GM18909 (cell line): ENCODE results near the gene PRG2.
"Not testable (repeated sequence)": the region's sequence is repeated elsewhere in the genome, so short reads cannot be mapped to it uniquely, and the experiment has no call there.

Experiments
- ATAC-seq: cut with Tn5 transposase; IDR thresholded peaks from one replicate; pipeline ENCODE4 v1.9.1; 2021; ENCODE audit warnings: mild to moderate bottlenecking; ENCODE audit not compliant: unreplicated experiment, poor library complexity

Gene PRG2

DNA sequence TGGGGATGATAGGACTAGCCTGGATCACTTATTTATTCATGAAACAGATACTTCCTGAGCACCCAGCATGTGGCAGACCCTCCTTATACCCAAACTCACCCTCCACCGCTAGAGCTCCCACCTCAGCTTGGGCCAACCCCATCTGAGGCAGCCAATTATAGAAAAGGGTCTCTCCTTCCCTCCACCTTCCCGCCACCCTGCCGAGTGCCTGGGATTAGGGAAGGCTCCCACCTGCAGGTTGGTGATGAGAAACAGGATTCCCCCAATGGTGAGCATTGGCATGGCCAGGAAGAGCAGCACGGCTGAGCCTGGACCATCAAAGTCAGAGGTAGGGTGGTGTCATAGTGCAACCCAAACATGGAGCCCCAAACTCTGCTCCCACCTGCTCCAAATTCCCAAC lies 30.6 kb upstream of the PRG2 start:
- no peak for ATAC-seq

DNA sequence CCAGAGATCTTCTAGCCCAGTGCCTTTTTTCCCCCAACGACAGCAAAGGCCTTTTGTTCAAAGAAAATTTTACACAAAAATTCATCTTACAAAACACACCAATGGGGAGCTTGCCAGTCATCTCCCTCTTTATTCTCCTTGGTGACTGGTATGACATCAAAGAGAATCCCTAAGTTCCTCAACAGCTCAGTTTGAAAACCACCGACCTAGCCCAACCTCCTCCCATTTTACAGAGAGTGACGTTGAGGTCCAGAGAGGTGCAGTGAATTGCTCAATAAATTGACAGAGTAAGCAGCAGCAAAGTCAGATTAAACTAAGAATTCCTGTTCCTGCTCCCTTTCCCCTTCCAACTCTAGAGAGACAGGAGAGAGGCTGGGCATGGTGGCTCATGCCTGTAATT lies 28.7 kb upstream of the PRG2 start:
- ATAC-seq: no peak

- no peak for ATAC-seq
Observed at GRCh38 chr11:57418131-57418530, 27.7 kb upstream of the PRG2 start.

DNA sequence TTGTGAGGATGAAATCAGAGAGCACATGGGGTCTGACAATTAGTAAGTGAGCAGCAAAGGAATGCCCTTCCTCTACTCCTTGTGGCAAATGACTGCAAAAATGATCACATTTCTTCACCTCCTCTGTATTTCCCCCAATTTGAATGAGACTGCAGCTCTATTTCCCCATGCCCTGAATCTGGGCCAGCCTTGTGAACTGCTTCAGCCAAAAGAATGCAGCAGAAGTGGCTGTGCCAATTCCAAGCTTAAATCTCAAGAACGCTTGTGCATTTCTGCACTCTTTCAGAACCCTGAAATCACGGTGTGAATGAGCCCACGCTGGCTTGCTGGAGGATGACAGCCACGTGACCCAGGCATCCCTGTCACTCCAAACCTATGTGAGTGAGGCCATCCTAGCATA lies 26.6 kb upstream of the PRG2 start:
- no peak for ATAC-seq

- ATAC-seq: no peak
Observed at GRCh38 chr11:57416436-57416835, 26.0 kb upstream of the PRG2 start.

DNA sequence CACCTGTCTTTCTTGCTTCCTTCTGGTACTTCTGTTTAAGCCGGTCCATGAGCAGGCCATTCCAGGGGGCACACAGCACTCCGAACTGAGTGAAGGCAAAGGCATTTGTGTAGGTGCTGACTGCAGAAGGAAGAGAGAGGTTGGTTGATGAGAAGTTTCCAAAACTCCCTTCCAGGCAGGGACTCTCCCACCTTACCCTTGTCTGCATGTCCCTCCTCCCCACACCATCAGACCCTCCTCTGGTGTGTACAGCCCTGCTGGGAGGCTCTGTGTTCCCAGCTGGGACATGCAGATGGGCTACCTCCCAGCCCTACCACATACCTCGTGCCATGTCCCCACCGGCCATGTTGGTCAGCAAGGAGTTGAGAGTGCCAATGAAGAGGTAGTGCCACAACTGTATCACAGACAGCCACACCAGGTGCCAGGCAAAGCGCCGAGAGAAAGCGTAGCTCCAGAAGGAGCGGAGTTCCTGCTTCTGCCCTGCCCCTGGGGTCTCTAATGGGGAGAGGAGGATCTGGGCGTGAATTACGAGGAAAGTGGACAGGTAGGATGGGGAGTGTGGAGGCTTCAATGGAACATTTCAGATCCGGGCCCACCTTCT lies 24.3 kb upstream of the PRG2 start:
- ATAC-seq: no peak

GRCh38 chr11:57413681-57414080 lies 23.2 kb upstream of the PRG2 start:
- ATAC-seq: no peak

- ATAC-seq: no peak
Observed at GRCh38 chr11:57410287-57410686, 19.8 kb upstream of the PRG2 start.

DNA sequence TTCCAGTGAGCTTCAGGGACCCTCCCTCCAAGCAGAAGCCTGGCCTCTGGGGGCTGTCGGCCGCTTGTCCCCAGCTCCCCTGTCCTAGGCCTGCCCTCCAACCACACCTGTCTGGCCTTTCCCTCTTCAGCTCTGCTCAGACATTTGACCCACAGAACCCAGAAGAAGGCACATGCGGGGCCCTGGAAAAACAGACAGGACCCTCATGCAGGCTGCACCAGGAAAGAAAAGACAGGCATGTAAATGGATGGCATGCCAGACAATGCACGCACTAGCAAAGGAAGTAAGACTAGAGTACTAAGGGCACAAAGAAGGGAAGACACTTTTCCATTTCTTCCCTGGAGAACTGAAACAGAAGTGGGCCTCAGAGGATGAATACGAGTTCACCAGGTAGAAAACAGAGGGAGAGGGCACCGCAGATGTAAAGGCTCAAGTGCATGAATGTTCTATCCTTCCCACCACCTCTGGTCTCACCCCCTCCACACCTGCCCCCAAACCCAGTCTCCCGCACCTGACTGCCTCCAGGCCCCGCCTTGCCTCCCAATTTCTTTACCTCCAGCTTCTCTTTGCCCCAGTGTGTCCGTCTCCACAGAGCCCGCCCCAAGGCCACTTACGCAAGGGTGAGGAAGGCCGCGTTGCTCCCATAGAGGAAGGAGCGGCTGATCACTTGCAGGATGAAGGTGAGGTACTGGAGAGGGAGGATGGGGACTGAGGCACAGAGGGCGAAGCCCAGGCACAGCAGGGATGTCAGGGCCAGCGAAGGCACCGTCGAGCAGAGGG lies 19.1 kb upstream of the PRG2 start:
- no peak for ATAC-seq

GRCh38 chr11:57408771-57409170 lies 18.3 kb upstream of the PRG2 start:
- ATAC-seq: no peak

DNA sequence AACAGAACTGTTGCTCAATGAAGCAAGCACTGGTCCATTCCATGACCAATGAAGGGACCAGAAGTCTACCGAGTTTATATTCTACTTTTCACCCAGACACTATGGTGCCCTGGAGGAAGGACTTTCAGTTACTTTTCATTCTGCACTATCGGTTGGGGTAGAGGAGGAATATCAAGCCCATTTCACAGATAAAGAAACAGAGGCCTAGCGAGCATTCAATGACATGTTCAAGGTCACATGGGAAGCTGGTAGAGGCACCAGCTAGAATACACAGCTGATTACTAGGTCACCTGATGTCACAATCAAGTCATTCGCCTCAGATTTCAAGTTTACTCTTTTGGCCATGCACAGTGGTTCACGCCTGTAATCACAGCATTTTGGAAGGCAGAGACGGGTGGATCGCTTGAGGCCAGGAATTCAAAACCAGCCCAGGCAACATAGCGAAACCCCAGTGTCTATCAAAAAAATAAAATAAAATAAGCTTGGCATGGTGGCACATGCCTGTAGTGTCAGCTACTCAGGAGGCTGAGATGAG lies 17.6 kb upstream of the PRG2 start:
- no peak for ATAC-seq

DNA sequence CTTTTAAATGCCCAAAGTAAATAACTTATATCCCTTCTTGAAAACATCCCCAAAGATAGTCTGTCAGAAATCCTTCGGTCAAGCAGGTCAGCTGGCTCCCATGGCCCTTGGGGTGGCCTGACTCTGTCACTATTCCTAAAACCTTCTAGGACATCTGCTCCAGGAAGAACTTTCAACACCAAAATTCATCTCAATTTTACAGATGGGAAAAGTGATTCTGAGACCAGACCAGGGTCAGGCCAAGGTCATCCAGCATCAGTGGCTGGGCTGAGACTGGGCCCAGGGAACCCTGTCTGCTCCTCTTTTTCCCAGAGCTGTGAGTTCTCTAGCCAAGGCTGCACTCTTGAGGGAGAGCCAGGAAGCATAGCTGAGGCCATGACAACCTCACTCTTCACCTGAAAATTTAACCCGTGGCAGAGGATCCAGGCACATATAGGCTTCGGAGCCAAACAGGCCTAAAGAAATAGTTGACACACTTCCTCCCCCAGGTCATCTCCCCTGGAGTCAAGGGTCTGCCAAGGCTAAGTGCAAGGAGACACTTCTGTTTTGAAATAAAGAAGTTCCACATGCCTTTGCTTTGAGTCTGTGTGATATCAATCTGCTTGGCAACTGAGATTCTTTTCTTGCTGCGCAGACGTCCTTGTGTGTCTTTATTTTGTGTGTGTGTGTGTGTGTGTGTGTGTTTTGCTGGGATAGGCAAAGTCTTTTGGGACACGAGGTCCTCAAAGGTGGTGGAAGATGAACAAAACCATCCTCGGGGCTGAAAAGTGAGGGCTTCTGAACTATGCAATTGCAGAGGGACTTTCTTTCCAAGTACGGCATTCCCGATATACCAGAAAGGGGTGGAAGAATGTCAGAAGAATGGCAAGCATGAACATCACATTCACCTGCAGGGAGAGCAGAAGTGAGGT lies 16.8 kb upstream of the PRG2 start:
- no peak for ATAC-seq

GRCh38 chr11:57406337-57406904 lies 16.0 kb upstream of the PRG2 start:
- ATAC-seq: peak; percentile 97

DNA sequence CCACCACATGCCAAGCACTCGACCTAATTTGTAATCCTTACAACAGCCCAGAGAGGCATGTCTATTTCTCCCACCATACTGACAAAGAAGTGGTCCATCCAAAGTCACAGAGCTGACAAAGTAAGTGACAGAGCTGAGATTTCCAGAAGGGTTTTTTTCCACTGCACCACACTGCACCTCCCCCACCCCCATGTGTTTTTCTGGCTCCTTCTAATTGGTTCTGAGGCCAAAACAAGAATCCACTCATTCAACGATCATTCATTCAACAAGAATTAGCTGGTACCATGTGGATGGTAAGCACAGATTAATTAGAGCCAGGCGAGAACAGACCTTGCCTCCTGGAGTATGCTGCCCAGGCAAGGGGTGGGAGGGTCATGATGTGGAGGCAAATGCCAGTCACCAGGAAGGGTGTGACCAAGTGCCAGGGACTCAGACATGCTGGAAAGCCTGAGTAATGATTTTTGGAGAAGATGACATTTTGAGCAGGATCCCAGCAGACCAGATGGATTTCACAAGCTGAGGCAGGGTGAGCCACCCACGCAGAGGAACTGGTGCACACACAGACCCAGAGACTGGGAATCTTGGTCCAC lies 14.9 kb upstream of the PRG2 start:
- no peak for ATAC-seq

DNA sequence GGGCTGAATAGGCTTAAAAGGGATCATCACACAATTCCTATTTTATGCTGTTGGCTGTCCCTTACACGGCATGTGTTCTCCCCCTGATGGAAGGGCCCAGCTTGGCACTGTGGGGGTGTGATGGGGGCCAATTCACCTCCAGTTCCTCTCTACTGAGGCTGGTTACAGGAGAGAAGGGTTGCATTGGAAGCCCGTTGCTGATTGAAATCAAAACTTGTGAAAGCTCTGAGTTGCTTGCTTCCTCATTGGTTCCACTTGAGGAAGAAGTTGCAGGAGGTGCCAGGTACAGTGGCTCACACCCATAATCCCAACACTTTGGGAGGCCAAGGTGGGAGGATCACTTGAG lies 13.3 kb upstream of the PRG2 start:
- ATAC-seq: no peak

DNA sequence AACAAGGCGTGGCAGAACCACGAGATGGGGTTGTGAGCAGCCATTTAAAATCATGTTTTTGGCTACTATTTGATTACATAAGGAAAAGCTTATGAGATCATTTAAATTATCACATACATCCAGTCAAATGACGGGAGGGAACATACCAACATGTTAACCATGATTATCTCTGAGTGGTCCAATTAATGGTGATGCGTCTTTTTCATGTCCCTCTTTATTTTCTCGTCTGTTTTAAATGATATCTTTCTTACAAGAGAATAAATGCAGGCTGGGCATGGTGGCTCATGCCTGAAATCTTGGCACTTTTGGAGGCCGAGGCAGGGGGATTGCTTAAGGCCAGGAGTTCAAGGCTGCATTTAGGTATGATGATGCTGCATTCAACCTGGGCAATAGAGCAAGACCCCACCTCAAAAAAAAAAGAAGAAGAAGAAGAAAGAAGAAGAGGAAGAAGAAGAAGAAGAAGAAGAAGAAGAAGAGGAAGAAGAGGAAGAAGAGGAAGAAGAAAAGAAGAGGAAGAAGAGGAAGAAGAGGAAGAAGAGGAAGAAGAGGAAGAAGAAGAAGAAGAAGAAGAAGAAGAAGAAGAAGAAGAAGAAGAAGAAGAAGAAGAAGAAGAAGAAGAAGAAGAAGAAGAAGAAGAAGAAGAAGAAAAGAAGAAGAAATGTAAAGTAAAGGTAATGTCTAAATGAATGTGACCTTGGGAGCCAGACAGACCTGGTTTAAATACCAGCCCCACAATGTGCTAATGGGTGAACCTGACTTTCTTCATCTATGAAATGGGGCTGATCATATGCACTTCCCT lies 12.8 kb upstream of the PRG2 start:
- ATAC-seq: not testable (repeated sequence)

DNA sequence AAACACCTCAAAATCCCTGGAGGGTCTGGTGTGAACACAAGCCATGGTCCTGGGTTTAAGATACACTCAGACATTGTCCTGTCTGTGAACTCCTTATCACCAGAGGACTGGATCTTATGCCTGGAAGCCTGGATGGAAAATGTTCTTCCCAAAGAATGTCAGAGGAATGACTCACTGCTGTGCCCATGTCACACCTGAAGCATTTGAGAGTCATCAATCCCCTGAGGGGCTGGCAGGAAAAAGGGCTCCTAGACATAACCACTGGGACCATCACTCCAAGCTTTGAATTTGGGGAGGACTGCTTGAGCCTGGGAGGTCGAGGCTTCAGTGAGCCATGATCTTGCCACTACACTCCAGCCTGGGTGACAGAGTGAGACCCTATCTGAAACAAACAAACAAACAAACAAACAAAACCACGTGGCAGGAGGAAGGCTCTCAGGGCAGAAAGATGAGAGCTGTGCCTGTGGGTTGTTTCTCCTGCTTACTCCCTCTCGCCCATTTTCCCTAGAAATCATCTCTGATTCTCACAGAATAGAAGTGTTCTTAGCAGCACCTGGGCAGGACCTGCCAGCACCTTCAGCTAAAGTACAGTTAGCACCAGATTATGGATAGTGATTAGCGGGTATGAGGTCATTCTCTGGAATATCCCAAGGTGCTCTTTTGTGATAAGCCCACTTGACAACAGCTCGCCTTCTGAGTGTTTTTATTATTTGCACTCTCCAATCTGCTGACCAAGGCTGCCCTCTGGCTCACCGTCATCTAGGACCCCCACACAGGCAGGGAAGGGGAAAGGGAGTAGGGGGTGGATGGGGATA lies 11.9 kb upstream of the PRG2 start:
- no peak for ATAC-seq

GRCh38 chr11:57399972-57400578 lies 9.6 kb upstream of the PRG2 start:
- ATAC-seq: no peak
